ENCODE measurements around the gene PRKAG3. TPM values are rescaled to one million over a fixed set of nuclear protein-coding genes. Genes with fewer than 3 reads are reported as not detected.

Gene PRKAG3
- polyA plus RNA-seq, 1 of the 3 experiments (the other 2 are of a cell fraction), result not detected

- no peak for DNase-seq
- TF ChIP-seq GATA2 (CRISPR knock-in tag; IDR thresholded peaks at IDR 0.05) (peak; percentile 72), EP300 (IDR thresholded peaks at IDR 0.05; ENCODE audit: borderline replicate concordance in 1 of 2, low read depth in 1 of 2, low read length in 1 of 2) (0 out of 4 replicates have a peak, but pooled peaks of 1 of the 2 experiments have one; percentile 36), GABPA (IDR thresholded peaks at IDR 0.05; ENCODE audit: low read depth) (no peak), CHD2 (IDR thresholded peaks at IDR 0.05; ENCODE audit: low read length, partially characterized antibody) (peak; percentile 29)
- POLR2A ChIA-PET, result interaction anchor here (1.4 to 3.4 kb wide), 3 partner anchors 16 to 34 kb away, joined by 3 to 20 read pairs (median 11); no protein-coding TSS in a partner anchor
- Histone ChIP-seq H3K4me2 (no peak overlapping the region), H3K4me3 (ENCODE audit: low read depth in 2 of 2, low read length in 1 of 2) (no peak overlapping the region), H3F3A (replicated peaks; ENCODE audit: insufficient read depth) (peaks cover 3% of the 10 kb centered on the region), H3K36me3 (replicated peaks in 1 of 2; ENCODE audit: control insufficient read depth in 1 of 2, insufficient read depth in 2 of 2, low read length in 1 of 2) (no peaks in the 10 kb centered on the region), H3K9me3 (no peaks in the 10 kb centered on the region), H2AFZ (ENCODE audit: low read depth) (no peak overlapping the region), H3K27ac (ENCODE audit: low read depth in 2 of 2, low read length in 1 of 2) (peak overlapping the region in 1 of 2 experiments; percentile 62; a peak in 2 of 4 replicates), H4K20me1 (ENCODE audit: insufficient read depth) (no peaks in the 10 kb centered on the region), H3K9me2 (no peaks in the 10 kb centered on the region), H3K9ac (no peak overlapping the region), H3K4me1 (ENCODE audit: control insufficient read depth in 1 of 2, insufficient read depth in 2 of 2, low read depth in 1 of 2, low read length in 1 of 2) (peaks cover 0 to 50% of the 10 kb centered on the region in 2 experiments; a peak in 2 of 4 replicates), H3K79me2 (ENCODE audit: insufficient read depth) (no peaks in the 10 kb centered on the region), H3K27me3 (ENCODE audit: insufficient read depth) (peaks cover 30% of the 10 kb centered on the region)
- CTCF ChIA-PET, result interaction anchor here (0.6 to 22.5 kb wide), 41 partner anchors 16 to 284 kb away, joined by 3 to 795 read pairs (median 8); partner anchors contain the start of genes CDK5R2, IHH, NHEJ1 and WNT6
- WGBS (ENCODE audit: low lambda C conversion rate), result 34% methylated on average over 2 of the region's 2 CpGs
Observed at GRCh38 chr2:218875692-218876246, 44.2 kb upstream of the PRKAG3 start.

- Histone ChIP-seq H3K4me1 (ENCODE audit: control insufficient read depth in 1 of 2, insufficient read depth in 2 of 2, low read depth in 1 of 2, low read length in 1 of 2) (peaks cover 0 to 28% of the 10 kb centered on the region in 2 experiments; a peak in 2 of 4 replicates), H3K79me2 (ENCODE audit: insufficient read depth) (no peaks in the 10 kb centered on the region), H3K9me3 (no peaks in the 10 kb centered on the region), H3K4me3 (ENCODE audit: low read depth in 2 of 2, low read length in 1 of 2) (no peak overlapping the region), H2AFZ (ENCODE audit: low read depth) (no peak overlapping the region), H3K36me3 (replicated peaks in 1 of 2; ENCODE audit: control insufficient read depth in 1 of 2, insufficient read depth in 2 of 2, low read length in 1 of 2) (no peaks in the 10 kb centered on the region), H3K27me3 (ENCODE audit: insufficient read depth) (peaks cover 25% of the 10 kb centered on the region; the same call in 1 of the 2 replicates), H3F3A (replicated peaks; ENCODE audit: insufficient read depth) (peaks cover 3% of the 10 kb centered on the region), H3K27ac (ENCODE audit: low read depth in 2 of 2, low read length in 1 of 2) (no peak overlapping the region), H3K9me2 (no peaks in the 10 kb centered on the region), H3K4me2 (no peak overlapping the region), H4K20me1 (ENCODE audit: insufficient read depth) (no peaks in the 10 kb centered on the region), H3K9ac (no peak overlapping the region)
- peak; percentile 61 for DNase-seq
- WGBS (ENCODE audit: low lambda C conversion rate), result 66% methylated on average over 34 of the region's 86 CpGs
- ChIA-PET POLR2A (interaction anchor here (0.7 to 1.2 kb wide), 2 partner anchors 13 to 23 kb away, joined by 3 to 4 read pairs; no protein-coding TSS in a partner anchor), CTCF (interaction anchor here (1.0 to 22.5 kb wide), 7 partner anchors 15 to 156 kb away, joined by 3 to 795 read pairs (median 16); partner anchors contain the start of gene WNT6)
- no peak for TF ChIP-seq USF1 (IDR thresholded peaks at IDR 0.05; ENCODE audit: borderline replicate concordance, low read depth)
- no peak for TF ChIP-seq POLR2AphosphoS5 (IDR thresholded peaks at IDR 0.05; ENCODE audit: low read depth, low read length)
- TF ChIP-seq RFX5 (IDR thresholded peaks at IDR 0.05; ENCODE audit: low read length), result no peak
- no peak for TF ChIP-seq RCOR1 (IDR thresholded peaks at IDR 0.05; ENCODE audit: low read length)
- TF ChIP-seq GATA2 (CRISPR knock-in tag; IDR thresholded peaks at IDR 0.05), result no peak
- no peak for TF ChIP-seq TAF1 (IDR thresholded peaks at IDR 0.05; ENCODE audit: borderline replicate concordance, low read depth, low read length)
- TF ChIP-seq USF2 (IDR thresholded peaks at IDR 0.05; ENCODE audit: borderline replicate concordance, low read depth, low read length), result no peak
- TF ChIP-seq PBX3 (IDR thresholded peaks at IDR 0.05), result no peak
- no peak for TF ChIP-seq FOSL2 (IDR thresholded peaks at IDR 0.05; ENCODE audit: borderline replicate concordance, low read depth)
- TF ChIP-seq EP300 (IDR thresholded peaks at IDR 0.05; ENCODE audit: borderline replicate concordance in 1 of 2, low read depth in 1 of 2, low read length in 1 of 2), result no peak
- no peak for TF ChIP-seq ZBTB33 (IDR thresholded peaks at IDR 0.05; ENCODE audit: borderline replicate concordance, low read depth)
- no peak for TF ChIP-seq EZH2phosphoT487 (IDR thresholded peaks at IDR 0.05; ENCODE audit: borderline replicate concordance, low read depth)
- TF ChIP-seq SMC3 (IDR thresholded peaks at IDR 0.05; ENCODE audit: low read depth, low read length), result no peak
- TF ChIP-seq JUND (IDR thresholded peaks at IDR 0.05), result no peak
- no peak for TF ChIP-seq MAX (IDR thresholded peaks at IDR 0.05; ENCODE audit: low read depth)
- TF ChIP-seq TCF12 (IDR thresholded peaks at IDR 0.05), result no peak
- TF ChIP-seq ELF1 (IDR thresholded peaks at IDR 0.05), result no peak
Observed at GRCh38 chr2:218873359-218874194, 42.0 kb upstream of the PRKAG3 start.

Measured in SK-N-SH (cell line).